ENCODE results near the gene TUBA1C.

The TUBA1C gene

DNA sequence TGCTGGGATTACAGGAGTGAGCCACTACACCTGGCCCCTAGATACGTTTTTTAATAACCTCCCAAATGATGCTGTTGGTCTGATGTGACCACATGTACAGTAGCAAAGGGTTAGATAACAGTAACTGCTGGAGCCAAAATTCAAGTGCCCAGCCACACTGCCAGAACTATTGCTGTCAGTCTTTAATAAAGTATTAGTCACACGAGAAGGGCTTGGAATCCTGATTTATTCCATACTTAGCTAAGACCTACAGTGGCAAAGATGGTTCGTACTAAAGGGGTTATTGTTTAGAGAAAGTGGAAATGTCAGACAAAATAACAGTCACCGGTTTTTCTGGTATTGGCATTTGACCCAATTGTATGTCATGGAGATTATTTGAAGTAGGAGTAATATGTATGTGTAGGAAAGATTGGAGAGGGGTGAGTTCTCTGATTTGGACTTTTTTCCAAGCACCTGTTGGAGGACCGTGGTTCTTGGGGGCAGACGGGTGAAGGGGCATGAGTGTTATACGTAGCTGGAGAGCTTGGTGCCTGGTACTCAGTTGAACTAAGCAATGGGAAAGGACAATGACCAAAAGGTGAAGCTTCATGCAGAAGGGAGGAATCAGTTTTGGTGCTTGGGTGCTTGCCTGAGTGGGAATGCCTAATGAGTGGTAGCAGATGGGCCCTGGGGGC is 9.7 kb downstream of the TUBA1C start:
- no peaks in the 10 kb centered on the region for H3K9me3 ChIP-seq (ENCODE audit: control insufficient read depth, insufficient read depth, low read depth, low read length)
- H3K4me1 ChIP-seq (ENCODE audit: control insufficient read depth, insufficient read depth, low read length): peaks cover 3% of the 10 kb centered on the region; the same call in 1 of the 2 replicates
- ChIA-PET CTCF (interaction anchor here (0.6 to 2.2 kb wide), 3 partner anchors 15 to 502 kb away, joined by 3 to 7 read pairs (median 4); no protein-coding TSS in a partner anchor), POLR2A (interaction anchor here (0.7 to 5.6 kb wide), 2 partner anchors 10 to 53 kb away, joined by 6 to 33 read pairs; partner anchors contain the start of gene TUBA1C)
- no peak overlapping the region for H3K4me3 ChIP-seq (ENCODE audit: low read depth, low read length)
- H3K36me3 ChIP-seq (ENCODE audit: control insufficient read depth in 2 of 2, insufficient read depth in 1 of 2, low read length in 2 of 2): peaks cover 35 to 43% of the 10 kb centered on the region in 2 experiments
- TF ChIP-seq SCRT2 (tag by site-specific recombination; IDR thresholded peaks at IDR 0.05) (peak; percentile 57), OSR2 (tag by site-specific recombination; IDR thresholded peaks at IDR 0.05) (peak; percentile 70), FEZF1 (tag by site-specific recombination; IDR thresholded peaks at IDR 0.05) (no peak), ZNF600 (tag by site-specific recombination; IDR thresholded peaks at IDR 0.05) (peak; percentile 47; the same call in 1 of the 2 replicates)
- H3K27ac ChIP-seq (ENCODE audit: extremely low read depth, low read depth, low read length): no peak overlapping the region

DNA sequence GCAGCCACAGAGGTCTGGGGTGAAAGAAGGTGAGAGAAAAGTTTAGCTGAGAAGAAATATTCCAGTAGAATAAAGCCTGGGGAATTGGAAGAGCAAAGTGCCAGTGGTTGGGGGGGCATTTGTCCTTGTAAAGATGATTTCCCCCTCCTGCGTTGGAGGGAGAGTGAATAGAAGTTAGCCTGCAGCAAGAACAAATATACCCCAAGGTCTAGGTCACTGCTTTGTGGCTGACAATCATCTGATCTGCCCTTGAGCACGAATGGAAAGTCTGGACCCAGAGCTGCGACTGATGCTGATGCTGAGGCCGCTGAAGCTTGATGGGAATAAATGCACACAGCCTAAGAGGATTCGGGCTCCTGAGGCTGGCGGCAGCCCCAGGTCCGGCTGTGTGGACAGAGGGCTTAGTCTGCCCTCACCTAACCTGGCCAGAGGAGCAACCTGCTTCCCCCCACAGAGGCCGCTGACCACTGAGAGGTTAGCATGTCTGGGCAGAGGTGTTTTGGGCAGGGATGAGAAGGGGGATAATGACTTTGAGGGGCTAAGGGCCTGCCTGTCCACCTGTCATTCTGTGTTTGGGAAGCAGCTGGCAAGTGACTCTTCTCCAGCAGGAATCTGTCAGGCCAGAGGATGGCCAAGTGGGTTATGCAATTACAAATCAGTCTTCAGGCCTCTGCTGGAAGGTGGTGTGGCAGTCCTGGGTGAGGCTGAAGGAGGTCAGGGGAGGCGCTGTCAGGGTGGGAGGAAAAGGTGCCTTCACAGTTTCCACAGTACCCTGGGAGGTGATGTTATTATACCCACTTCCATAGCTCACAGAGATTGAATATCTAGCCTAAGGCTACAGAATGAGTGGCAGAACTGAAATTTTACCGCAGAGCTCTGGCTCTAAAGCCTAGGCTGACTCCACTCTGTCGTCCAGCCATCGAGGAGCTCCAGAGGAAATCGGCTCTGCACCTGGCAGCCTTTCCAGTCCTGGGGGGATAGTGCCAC is 11.7 kb downstream of the TUBA1C start:
- CTCF ChIA-PET: interaction anchor here (0.6 to 2.2 kb wide), 9 partner anchors 8 to 58 kb away, joined by 3 to 12 read pairs (median 4); no protein-coding TSS in a partner anchor
- Histone ChIP-seq H3K36me3 (ENCODE audit: control insufficient read depth in 2 of 2, insufficient read depth in 1 of 2, low read length in 2 of 2) (peaks cover 19 to 22% of the 10 kb centered on the region in 2 experiments), H3K9me3 (ENCODE audit: control insufficient read depth, insufficient read depth, low read depth, low read length) (no peaks in the 10 kb centered on the region), H3K4me1 (ENCODE audit: control insufficient read depth, insufficient read depth, low read length) (peaks cover 4% of the 10 kb centered on the region; the same call in 1 of the 2 replicates), H3K27ac (ENCODE audit: extremely low read depth, low read depth, low read length) (no peak overlapping the region), H3K4me3 (ENCODE audit: low read depth, low read length) (no peak overlapping the region)
- POLR2A ChIA-PET: interaction anchor here (1.2 to 5.6 kb wide), 4 partner anchors 8 to 47 kb away, joined by 3 to 33 read pairs (median 6); partner anchors contain the start of genes TROAP and TUBA1C
- TF ChIP-seq ZBTB8A (tag by site-specific recombination; IDR thresholded peaks at IDR 0.05): no peak
- no peak for TF ChIP-seq KLF10 (tag by site-specific recombination; IDR thresholded peaks at IDR 0.05)
- peak; percentile 86 for TF ChIP-seq ZNF600 (tag by site-specific recombination; IDR thresholded peaks at IDR 0.05)
- TF ChIP-seq ZNF48 (tag by site-specific recombination; IDR thresholded peaks at IDR 0.05): no peak
- TF ChIP-seq ZNF473 (tag by site-specific recombination; IDR thresholded peaks at IDR 0.05): no peak
- peak; percentile 84 for TF ChIP-seq GLIS1 (tag by site-specific recombination; IDR thresholded peaks at IDR 0.05)
- TF ChIP-seq ZBTB49 (tag by site-specific recombination; IDR thresholded peaks at IDR 0.05; ENCODE audit: low read depth): no peak
- TF ChIP-seq ZNF423 (tag by site-specific recombination; IDR thresholded peaks at IDR 0.05): no peak
- TF ChIP-seq ZNF157 (tag by site-specific recombination; IDR thresholded peaks at IDR 0.05): no peak
- no peak for TF ChIP-seq ZNF707 (tag by site-specific recombination; IDR thresholded peaks at IDR 0.05)
- no peak for TF ChIP-seq ZNF623 (tag by site-specific recombination; IDR thresholded peaks at IDR 0.05)
- no peak for TF ChIP-seq ZNF624 (tag by site-specific recombination; IDR thresholded peaks at IDR 0.05)
- TF ChIP-seq ZBTB20 (tag by site-specific recombination; IDR thresholded peaks at IDR 0.05): no peak
- TF ChIP-seq SCRT1 (tag by site-specific recombination; IDR thresholded peaks at IDR 0.05; ENCODE audit: borderline replicate concordance): no peak
- TF ChIP-seq, protein P1, sequence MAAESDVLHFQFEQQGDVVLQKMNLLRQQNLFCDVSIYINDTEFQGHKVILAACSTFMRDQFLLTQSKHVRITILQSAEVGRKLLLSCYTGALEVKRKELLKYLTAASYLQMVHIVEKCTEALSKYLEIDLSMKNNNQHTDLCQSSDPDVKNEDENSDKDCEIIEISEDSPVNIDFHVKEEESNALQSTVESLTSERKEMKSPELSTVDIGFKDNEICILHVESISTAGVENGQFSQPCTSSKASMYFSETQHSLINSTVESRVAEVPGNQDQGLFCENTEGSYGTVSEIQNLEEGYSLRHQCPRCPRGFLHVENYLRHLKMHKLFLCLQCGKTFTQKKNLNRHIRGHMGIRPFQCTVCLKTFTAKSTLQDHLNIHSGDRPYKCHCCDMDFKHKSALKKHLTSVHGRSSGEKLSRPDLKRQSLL (tag by site-specific recombination; IDR thresholded peaks at IDR 0.05): no peak
- TF ChIP-seq ZNF114 (tag by site-specific recombination; IDR thresholded peaks at IDR 0.05): no peak
- TF ChIP-seq, protein P2, sequence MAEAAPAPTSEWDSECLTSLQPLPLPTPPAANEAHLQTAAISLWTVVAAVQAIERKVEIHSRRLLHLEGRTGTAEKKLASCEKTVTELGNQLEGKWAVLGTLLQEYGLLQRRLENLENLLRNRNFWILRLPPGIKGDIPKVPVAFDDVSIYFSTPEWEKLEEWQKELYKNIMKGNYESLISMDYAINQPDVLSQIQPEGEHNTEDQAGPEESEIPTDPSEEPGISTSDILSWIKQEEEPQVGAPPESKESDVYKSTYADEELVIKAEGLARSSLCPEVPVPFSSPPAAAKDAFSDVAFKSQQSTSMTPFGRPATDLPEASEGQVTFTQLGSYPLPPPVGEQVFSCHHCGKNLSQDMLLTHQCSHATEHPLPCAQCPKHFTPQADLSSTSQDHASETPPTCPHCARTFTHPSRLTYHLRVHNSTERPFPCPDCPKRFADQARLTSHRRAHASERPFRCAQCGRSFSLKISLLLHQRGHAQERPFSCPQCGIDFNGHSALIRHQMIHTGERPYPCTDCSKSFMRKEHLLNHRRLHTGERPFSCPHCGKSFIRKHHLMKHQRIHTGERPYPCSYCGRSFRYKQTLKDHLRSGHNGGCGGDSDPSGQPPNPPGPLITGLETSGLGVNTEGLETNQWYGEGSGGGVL (tag by site-specific recombination; IDR thresholded peaks at IDR 0.05): 0 out of 2 replicates have a peak, but pooled peaks have one; percentile 24
- no peak for TF ChIP-seq ZNF426 (tag by site-specific recombination; IDR thresholded peaks at IDR 0.05)
- TF ChIP-seq ZBTB48 (tag by site-specific recombination; IDR thresholded peaks at IDR 0.05): no peak
- peak; percentile 72 for TF ChIP-seq WT1 (tag by site-specific recombination; IDR thresholded peaks at IDR 0.05)
- TF ChIP-seq ZBTB17 (tag by site-specific recombination; IDR thresholded peaks at IDR 0.05): 0 out of 2 replicates have a peak, but pooled peaks have one; percentile 32
- no peak for TF ChIP-seq ZFP37 (tag by site-specific recombination; IDR thresholded peaks at IDR 0.05)
